ENCODE measurements around the gene PYDC1.
"Not testable (repeated sequence)": the region's sequence is repeated elsewhere in the genome, so short reads cannot be mapped to it uniquely, and the experiment has no call there.

Gene PYDC1

DNA sequence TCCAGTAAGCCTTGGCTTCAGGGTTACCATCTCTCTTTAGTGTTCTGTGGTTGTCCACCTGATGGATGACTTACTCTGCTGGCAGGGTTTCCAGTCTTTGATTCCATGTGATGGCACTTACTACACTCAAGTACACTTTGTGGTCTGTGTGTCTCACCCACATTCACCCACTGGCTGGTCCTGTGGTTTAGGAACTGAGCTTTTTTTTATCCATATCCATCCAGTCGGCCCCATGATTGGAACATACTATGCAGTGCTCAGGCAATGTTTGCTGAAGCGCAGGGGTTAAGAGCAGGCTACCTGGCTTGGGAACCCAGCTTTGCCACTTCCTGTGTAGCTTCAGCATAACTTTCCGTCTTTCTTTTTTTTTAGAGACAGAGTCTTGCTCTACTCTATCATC is 39.8 kb downstream of the PYDC1 start:
- peak; percentile 66 for DNase-seq

DNA sequence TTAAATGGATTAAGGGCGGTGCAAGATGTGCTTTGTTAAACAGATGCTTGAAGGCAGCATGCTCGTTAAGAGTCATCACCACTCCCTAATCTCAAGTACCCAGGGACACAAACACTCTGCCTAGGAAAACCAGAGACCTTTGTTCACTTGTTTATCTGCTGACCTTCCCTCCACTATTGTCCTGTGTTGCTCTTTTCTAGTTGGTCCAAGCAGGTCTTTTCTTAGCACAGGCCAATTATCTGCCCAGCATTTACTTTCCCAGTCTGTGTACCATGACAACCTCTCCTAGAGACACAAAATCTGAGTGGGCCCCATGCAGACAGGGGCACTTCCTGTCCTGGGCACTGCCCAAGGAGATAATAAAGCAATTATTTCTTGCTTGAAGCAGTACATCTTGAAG is 46.9 kb downstream of the PYDC1 start:
- DNase-seq = not testable (repeated sequence)

DNA sequence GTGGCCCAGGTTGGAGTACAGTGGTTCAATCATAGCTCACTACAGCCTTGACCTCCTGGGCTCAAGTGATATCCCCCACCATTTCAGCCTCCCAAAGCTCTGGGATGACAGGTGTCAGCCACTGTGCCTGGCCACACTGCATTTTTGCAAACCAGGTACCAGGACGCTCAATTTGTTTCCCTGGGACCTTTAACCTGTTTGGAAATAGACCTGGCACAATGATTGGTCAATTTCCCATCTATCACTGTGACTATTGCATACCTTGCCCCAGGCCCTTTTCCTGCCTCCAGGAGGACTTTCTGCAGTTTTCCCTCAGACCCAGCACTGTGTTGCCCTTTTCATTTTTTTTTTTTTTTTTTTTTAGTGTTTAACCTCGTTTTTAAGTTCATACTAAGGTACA is 48.1 kb downstream of the PYDC1 start:
- no peak for DNase-seq

DNA sequence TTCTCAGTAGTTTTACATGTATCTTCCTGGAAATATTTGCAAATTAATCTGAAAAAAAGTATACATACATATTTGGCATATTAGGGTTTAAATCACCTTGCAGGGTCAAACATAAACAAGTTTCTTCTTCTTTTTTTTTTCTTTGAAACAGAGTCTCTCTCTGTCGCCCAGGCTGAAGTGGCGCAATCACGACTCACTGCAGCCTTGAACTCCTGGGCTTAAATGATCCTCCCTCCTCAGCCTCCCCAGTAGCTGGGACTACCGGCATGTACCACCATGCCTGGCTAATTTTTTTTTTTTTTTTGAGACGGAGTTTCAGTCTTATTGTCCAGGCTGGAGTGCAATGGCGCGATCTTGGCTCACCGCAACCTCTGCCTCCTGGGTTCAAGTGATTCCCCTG is 49.6 kb downstream of the PYDC1 start:
- DNase-seq = no peak
